ENCODE measurements around the gene LEMD3.

LEMD3 gene

GRCh38 chr12:65170209-65170881 is 962 bp downstream of the LEMD3 start:
- no peaks in the 10 kb centered on the region for H3K27me3 ChIP-seq (replicated peaks)
- in situ Hi-C loops (cut with HindIII; ENCODE audit: low pct_ligation_motif_present, low sequenced_read_pairs): no loop called here

DNA sequence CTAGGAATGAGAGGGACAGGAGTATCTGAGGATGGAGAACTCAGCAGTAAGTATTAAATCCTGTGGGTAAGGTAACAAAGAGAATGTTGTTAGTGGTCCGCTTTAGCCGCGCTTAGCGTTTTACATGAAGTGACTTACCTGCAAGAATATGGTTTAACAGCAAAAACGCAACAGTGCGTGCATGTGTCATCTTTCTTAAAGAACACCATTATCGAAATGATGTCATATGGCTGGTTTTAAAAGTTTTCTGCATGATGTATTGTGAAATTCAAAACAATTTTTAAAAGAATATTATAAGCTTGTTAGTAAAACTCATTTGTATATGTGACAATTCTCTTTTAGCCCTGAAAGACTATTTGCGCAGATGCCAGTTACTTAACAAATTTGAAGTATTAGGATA is 1.7 kb downstream of the LEMD3 start:
- H3K36me3 ChIP-seq (replicated peaks): no peaks in the 10 kb centered on the region
- in situ Hi-C loops (cut with HindIII; ENCODE audit: low pct_ligation_motif_present, low sequenced_read_pairs): no loop called here
- H3K4me3 ChIP-seq (ENCODE audit: low read depth, low read length): peak overlapping the region; percentile 81
- no peak for DNase-seq
- TF ChIP-seq, protein P1, sequence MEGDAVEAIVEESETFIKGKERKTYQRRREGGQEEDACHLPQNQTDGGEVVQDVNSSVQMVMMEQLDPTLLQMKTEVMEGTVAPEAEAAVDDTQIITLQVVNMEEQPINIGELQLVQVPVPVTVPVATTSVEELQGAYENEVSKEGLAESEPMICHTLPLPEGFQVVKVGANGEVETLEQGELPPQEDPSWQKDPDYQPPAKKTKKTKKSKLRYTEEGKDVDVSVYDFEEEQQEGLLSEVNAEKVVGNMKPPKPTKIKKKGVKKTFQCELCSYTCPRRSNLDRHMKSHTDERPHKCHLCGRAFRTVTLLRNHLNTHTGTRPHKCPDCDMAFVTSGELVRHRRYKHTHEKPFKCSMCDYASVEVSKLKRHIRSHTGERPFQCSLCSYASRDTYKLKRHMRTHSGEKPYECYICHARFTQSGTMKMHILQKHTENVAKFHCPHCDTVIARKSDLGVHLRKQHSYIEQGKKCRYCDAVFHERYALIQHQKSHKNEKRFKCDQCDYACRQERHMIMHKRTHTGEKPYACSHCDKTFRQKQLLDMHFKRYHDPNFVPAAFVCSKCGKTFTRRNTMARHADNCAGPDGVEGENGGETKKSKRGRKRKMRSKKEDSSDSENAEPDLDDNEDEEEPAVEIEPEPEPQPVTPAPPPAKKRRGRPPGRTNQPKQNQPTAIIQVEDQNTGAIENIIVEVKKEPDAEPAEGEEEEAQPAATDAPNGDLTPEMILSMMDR (IDR thresholded peaks at IDR 0.05; ENCODE audit: low read depth, low read length, missing control alignments): no peak
- H3K27ac ChIP-seq: no peak overlapping the region
- H3K27me3 ChIP-seq (replicated peaks): no peaks in the 10 kb centered on the region

More at GRCh38 chr12:65170209-65170881, 962 bp downstream of the LEMD3 start:
- peak overlapping the region; percentile 90 for H3K27ac ChIP-seq
- H3K36me3 ChIP-seq (replicated peaks): no peaks in the 10 kb centered on the region
- peak overlapping the region; percentile 81 for H3K4me3 ChIP-seq (ENCODE audit: low read depth, low read length)
- DNase-seq: peak; percentile 65
- TF ChIP-seq, protein P1 (IDR thresholded peaks at IDR 0.05; ENCODE audit: low read depth, low read length, missing control alignments): no peak

GRCh38 chr12:65171870-65172269 is 2.5 kb downstream of the LEMD3 start:
- no peak for DNase-seq
- no peaks in the 10 kb centered on the region for H3K36me3 ChIP-seq (replicated peaks)
- H3K4me3 ChIP-seq (ENCODE audit: low read depth, low read length): peak overlapping the region; percentile 81
- no peaks in the 10 kb centered on the region for H3K27me3 ChIP-seq (replicated peaks)
- no peak overlapping the region for H3K27ac ChIP-seq
- TF ChIP-seq, protein P1 (IDR thresholded peaks at IDR 0.05; ENCODE audit: low read depth, low read length, missing control alignments): no peak
- in situ Hi-C loops (cut with HindIII; ENCODE audit: low pct_ligation_motif_present, low sequenced_read_pairs): no loop called here

GRCh38 chr12:65175385-65175784 is 6.0 kb downstream of the LEMD3 start:
- Histone ChIP-seq H3K36me3 (replicated peaks) (no peaks in the 10 kb centered on the region), H3K27ac (no peak overlapping the region), H3K4me3 (ENCODE audit: low read depth, low read length) (no peak overlapping the region), H3K27me3 (replicated peaks) (no peaks in the 10 kb centered on the region)
- in situ Hi-C loops (cut with HindIII; ENCODE audit: low pct_ligation_motif_present, low sequenced_read_pairs): no loop called here
- TF ChIP-seq, protein P1 (IDR thresholded peaks at IDR 0.05; ENCODE audit: low read depth, low read length, missing control alignments): no peak
- no peak for DNase-seq

DNA sequence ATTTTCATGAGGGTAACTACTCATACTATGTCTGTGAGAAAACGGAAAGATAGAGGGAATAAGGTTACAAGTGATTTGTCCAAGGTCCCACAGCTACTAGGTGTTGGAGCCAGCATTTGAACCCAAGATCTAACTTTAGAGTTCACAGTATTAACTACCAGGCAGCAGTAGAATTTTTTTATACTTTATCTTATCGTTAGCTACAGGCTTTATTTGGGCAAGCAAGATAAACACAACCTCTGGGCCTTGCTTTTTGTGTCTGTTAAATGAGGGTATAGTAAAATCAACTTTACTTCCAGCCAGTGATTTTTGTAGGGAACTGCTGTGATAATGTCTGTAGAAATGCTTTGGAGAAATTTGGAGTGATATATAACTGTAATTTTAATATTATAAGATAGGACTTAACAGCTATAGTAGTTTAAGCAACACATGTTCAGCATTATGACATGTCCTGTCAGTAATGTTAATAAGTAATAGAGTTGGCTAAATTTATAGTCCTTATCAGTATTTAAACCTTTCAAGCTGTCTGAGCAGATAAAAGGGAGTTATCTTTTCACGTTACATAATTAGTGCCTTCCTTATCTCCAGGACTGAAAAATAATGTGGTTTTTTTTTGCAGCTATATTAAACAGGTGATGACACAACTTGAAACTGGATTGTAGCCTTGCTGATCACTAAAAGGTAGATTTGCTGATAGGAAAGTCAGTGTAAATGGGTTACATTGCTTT is 12.8 kb downstream of the LEMD3 start:
- no peak for DNase-seq
- TF ChIP-seq, protein P1 (IDR thresholded peaks at IDR 0.05; ENCODE audit: low read depth, low read length, missing control alignments): no peak
- H3K27ac ChIP-seq: no peak overlapping the region
- in situ Hi-C loops (cut with HindIII; ENCODE audit: low pct_ligation_motif_present, low sequenced_read_pairs): no loop called here
- no peaks in the 10 kb centered on the region for H3K27me3 ChIP-seq (replicated peaks)
- H3K36me3 ChIP-seq (replicated peaks): no peaks in the 10 kb centered on the region
- H3K4me3 ChIP-seq (ENCODE audit: low read depth, low read length): no peak overlapping the region

Measured in brain microvascular endothelial cell (primary cell).